Stimulated activated CD4-positive, alpha-beta T cell treated with anti-CD3 and anti-CD28 coated beads, Interleukin-1b, Interleukin-23, amount 100 ng/mL, for 1 hour (primary cell): ENCODE results near the gene MAP3K12.
A peak's percentile ranks its signal among the peaks of the same experiment; 100 is the strongest.

ENCODE experiments used
- DNase-seq, 2 donors: peaks; one replicate each; pipeline ENCODE4 v3.0.0-alpha.2; 2020; ENCODE audit warnings: low read depth in 2 of 2

Gene MAP3K12

DNA sequence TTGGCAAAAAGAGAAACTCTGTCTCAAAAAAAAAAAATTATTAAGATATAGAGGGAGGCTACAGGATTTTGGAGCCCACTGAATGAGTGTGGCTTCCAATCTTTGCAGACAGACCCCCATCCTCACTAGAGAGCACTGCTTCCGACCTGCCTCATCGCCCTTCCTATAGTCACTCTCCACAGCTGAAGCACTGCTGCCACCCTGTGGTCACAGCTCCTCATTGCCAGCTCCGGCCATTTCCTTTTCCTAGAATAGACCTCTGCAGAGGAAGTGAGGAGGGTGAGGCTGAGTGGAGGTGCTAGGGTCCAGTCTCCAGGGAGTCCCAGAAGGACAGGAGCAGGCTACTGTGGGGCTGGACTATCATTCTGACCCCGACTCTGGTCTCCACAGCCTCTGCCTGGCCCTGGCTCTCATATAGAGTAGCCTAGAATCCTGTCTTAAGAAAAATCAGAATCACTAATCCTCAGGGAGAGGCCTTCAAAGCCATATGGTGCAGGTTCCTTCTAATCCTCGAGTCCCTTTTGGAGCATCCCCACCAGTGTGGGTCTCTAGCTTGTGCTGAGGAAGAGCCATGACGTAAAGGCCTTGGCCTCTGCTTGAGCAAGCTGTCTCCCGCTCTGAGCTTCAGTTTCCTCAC lies 9.4 kb upstream of the MAP3K12 start:
- peak; percentile 47 to 75 for DNase-seq

DNA sequence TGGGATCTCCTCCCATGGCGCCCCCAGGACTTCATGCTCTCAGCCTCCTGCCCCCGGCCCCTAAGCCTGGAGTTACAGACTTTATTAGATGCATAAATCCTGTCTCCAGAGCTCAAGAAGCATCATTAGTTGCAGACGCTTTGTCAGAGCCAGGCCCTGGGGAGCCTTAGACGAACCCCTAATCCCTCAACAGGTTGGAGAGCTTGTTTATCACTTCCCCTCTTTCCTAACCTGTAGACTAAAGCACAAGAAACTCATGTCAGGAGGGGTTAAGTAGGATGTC lies 8.3 kb upstream of the MAP3K12 start:
- no peak for DNase-seq

DNA sequence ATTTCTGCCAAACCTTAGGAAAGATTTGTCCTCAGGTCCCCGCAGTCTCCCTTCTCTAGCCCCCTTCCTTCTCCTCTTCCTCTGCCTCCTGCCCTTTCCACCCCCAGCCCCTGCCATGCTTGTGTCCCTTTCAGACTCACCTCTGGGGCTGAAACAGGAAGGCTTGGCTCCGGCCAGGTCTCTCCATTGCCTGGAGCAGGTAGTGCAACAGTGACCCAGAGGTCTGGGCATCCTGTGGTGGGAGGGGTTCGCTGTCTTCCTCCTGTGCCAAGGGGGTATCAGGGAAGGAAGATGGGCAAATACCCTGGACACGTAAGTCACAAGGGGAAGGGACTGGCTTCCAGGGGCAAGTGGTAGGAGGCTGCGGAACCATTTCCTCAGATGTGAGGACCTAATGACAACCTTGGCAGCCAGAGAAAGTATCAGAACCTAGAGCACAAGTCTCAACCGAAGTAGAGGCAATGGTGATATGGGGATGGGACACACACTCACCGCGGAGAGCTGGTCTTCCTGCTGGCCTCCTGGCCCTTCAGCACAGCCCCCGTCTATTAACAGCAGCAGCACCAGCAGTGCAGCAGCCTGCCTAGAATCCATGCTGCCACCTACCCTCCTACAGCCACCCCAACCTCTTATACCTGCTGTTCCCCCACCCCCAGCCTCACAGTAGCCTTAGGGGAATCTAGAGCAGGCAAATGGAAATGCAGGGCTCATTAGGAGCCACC lies 7.8 kb upstream of the MAP3K12 start, which contains the start of gene NPFF:
Gene NPFF, minus strand, starts transcription at position 604 of the 722 bp plus-strand sequence. Its CDS starts 10 bp downstream, at position 594.
- DNase-seq = no peak

GRCh38 chr12:53506450-53506785 lies 7.2 kb upstream of the MAP3K12 start:
- DNase-seq = no peak

- DNase-seq = no peak
Measured at GRCh38 chr12:53505555-53506449, 6.5 kb upstream of the MAP3K12 start.

GRCh38 chr12:53505086-53505485 lies 5.8 kb upstream of the MAP3K12 start:
- no peak for DNase-seq

DNA sequence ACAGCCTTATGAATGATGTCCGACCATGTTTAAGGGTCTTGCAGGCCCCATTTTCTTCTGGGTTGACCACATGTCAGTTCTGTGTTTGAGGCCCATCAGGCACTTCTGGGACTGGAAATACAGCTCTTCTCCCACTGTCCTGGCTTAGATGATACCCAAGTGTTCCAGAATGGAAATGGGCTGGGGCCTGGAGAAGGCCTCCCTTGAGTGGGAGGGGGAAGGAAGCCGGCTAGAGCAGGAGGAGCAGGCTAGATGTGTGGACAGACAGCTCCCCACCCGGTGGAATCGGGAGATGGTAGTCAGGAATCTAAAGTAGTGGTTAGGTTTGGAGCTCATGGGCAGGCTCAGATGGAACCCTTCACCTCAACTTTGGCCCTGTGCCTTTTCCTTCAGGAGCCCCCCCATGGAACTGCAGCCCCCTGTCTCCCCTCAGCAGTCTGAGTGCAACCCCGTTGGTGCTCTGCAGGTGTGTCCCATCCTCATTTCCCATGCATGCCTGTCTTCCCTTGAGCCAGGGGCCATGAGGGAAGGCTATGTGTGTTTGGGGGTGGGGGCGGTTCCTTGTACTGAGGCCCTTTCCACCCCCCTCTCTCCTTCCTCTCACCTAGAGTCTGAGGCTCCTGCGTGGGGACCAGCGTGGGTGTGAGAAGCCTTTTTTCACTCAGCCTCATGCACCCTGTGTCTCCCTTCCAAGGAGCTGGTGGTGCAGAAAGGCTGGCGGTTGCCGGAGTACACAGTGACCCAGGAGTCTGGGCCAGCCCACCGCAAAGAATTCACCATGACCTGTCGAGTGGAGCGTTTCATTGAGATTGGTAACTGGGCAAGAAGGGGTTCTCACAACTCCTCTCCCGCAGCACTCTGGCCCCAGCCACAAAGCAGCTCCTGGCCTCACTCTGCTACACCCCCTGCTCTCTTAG lies 5.0 kb upstream of the MAP3K12 start:
- DNase-seq = no peak

DNA sequence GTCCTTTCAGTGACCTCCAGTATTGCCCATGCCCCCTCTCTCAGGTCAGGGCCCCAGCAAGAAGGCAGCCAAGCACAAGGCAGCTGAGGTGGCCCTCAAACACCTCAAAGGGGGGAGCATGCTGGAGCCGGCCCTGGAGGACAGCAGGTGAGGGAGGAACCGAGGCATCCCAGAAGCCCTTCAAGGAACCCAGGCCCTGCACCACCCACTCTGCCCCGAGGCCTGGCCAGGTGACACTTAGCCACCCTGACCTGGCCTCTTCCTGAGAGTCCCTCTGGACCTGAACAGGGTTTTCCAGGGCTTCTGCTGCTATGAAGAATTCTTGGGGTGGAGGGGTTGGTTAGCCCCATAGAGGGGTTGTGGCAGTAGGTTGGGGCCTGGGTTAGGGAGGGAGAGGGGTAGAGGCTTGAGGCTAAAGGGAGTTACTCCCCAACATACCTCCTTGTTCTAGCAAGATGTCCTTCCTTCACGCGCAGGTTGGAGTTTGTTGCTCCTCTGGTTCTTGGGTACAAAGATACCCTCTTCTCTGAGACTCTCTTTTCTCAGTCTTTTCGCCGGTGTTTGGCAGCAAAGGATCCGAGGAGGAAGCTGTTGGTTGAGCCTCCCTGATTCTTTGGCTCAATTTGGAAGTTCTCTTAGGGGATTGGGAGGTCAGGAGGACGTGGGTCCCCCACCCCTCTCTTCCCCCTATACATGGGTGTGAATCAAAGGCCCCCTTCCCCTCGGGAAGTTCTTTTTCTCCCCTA lies 3.9 kb upstream of the MAP3K12 start:
- DNase-seq = no peak

- DNase-seq = no peak
Measured at GRCh38 chr12:53502331-53502730, 3.1 kb upstream of the MAP3K12 start.

GRCh38 chr12:53501615-53502181 lies 2.4 kb upstream of the MAP3K12 start:
- no peak for DNase-seq

GRCh38 chr12:53500776-53501614 lies 1.7 kb upstream of the MAP3K12 start, which contains the start of gene TARBP2:
TARBP2 (plus strand) TSS chr12:53501283; CDS start chr12:53501409, 126 bp downstream.
- peak; percentile 90 to 95 for DNase-seq

DNA sequence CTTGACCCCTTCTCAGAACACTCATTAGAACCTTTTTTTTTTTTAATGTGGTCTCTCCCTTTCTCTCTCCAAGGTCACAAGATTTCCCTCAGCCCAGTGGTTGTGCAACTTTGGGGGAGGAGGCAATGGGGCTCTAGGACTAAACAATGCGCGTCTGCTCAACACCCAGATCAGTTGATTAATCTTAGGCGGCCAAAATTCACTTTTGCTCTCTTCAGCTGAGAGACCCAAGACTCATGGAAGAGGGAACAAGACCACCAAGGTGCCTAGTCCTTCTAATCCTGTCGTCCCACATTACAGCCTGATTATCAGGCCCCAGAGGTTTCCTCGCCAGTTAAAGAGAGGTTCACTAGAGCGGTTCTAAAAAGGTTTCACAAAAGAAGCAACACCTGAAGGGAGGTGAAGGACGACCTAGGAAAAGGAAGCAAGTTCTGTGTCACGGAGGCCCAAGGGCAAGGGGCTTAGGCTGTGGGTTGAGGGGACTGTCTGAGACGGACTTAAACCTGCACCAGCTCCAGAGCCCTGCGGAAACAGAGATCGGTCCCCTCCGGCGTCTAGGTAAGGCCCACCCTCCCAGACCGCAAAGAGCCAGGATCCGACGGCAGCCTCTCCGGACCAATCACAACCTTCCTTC lies 1.0 kb upstream of the MAP3K12 start:
- DNase-seq = no peak

DNA sequence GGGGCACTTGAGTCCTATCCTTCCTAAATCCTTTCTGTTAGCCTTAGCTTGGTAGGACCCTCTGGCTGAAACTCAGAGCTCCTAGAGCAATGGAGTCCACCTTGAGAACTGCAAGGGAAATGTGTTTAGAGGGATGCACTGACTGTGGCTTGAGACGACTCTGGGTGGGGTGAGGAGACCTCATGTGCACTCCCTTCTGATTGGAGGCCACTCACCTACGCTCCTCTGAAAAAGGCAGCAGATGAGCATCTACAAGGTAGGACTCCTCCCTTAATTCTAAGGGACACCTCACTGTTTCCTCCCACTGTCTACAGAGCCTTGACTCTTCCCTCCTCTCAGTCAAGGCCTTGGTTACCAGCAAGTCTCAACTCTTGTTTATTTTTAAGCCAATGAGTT lies 1.0 kb downstream of the MAP3K12 start:
- no peak for DNase-seq

- DNase-seq = no peak
Measured at GRCh38 chr12:53497461-53497860, 1.8 kb downstream of the MAP3K12 start.

GRCh38 chr12:53496752-53497032 lies 2.6 kb downstream of the MAP3K12 start:
- no peak for DNase-seq

- no peak for DNase-seq
Measured at GRCh38 chr12:53495903-53496751, 3.1 kb downstream of the MAP3K12 start.

DNA sequence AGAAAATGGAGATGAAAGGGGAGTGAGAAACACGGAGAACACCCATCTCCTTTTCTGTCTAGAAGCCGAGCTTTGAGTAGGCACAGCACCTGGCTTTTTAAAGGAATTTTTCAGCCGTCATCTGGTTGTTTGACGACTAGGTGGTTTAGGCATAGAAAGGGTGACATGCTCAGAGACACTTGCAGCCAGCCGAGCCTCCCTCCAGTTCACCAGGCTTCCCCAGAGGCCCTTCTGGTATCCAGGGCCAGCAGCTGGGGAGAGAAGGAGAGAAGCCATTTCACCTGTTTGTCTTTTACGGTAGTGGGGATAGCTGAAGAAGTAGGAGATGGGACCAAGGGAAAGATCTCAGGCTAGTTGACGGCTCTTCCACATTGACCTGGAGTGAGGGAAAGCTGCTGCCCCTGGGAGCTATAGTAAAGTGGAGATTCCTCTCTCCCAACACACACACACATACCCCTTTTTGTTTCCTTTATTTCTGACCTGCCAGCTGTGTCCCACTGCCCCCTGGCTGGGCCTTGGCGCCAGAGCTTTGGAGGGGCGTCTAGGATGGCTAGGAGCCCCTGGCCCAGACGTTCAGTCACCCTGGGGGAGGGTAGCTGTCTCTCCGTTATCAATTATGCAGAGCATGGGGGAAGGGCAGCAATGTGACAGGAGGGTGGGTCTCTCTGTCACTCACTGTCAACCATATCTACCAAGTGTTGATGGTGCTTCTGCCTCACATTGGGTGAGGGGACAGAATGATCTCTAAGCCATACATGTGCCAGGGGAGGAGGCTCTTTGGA lies 5.5 kb downstream of the MAP3K12 start:
- no peak for DNase-seq
